K562 (cell line): ENCODE results near the gene IL1RN. TPM values are rescaled to one million over a fixed set of nuclear protein-coding genes. Genes with fewer than 3 reads are reported as not detected.

Experiments used
- ATAC-seq: fragments of 200-7000 bp; cut with Tn5 transposase; 3 replicates; pipeline ENCODE4 v1.9.1; 2020; ENCODE audit warnings: moderate library complexity
- BruUV-seq: library from RNA; stranded (reverse); fragments of 400-500 nt; replicated peaks from 2 replicates; lab custom pipeline; 2021; lab: Mats Ljungman, UMichigan
- CTCF ChIA-PET: fragments of 300-600 bp; formaldehyde crosslinking; extraction: SDS; loops from one replicate; lab custom pipeline; 2021; ENCODE audit warnings: low intra/inter-chr PET ratio; lab: Yijun Ruan, JAX
- POLR2A ChIA-PET: fragments of 300-600, 350-650 bp; sonication (Branson Sonifier 250); formaldehyde crosslinking; extraction: SDS; loops from one replicate; lab custom pipeline; 2021; ENCODE audit warnings: antibody characterized with exemption, inconsistent platforms; lab: Yijun Ruan, JAX
- DNase-seq, 4 experiments: peaks; one replicate each; pipeline versions ENCODE4 v3.0.0 to v3.0.0-alpha.2; 2011 to 2018; ENCODE audit warnings: low spot score in 3 of 4, mixed read lengths in 3 of 4; ENCODE audit errors: extremely low read depth in 1 of 4
- FAIRE-seq: peaks from 2 replicates; lab custom pipeline; 2011; peaks lifted over from hg19 to GRCh38; lab: Jason Lieb, UNC
- H2AFZ ChIP-seq: 2 replicates; pipeline ENCODE4 v1.6.0; 2011; ENCODE audit warnings: low read depth, low read length, control low read depth, inconsistent platforms
- H3K27ac ChIP-seq: fragments of 200-600 bp; 3 replicates; pipeline ENCODE4 v1.8.0; 2011; ENCODE audit warnings: low read depth, mild to moderate bottlenecking, control low read depth, inconsistent platforms, low read length, moderate library complexity, mixed read lengths; ENCODE audit errors: extremely low read depth
- H3K27me3 ChIP-seq, 2 experiments: fragments of 300-600 bp in 1 of 2; 2 replicates in 1 of 2; 3 replicates in 1 of 2; pipeline versions ENCODE4 v1.6.0 to v1.8.0; 2011; ENCODE audit warnings: inconsistent platforms in 2 of 2, low read length in 2 of 2, mild to moderate bottlenecking in 1 of 2, mixed read lengths in 1 of 2, moderate library complexity in 1 of 2; ENCODE audit not compliant: control insufficient read depth in 2 of 2, insufficient read depth in 2 of 2
- H3K36me3 ChIP-seq: fragments of 300-600 bp; 3 replicates; pipeline ENCODE4 v1.8.0; 2011; ENCODE audit warnings: mild to moderate bottlenecking, low read length, inconsistent platforms; ENCODE audit not compliant: control insufficient read depth, insufficient read depth
- H3K4me1 ChIP-seq, 2 experiments: fragments of 200-600 bp in 1 of 2; replicated peaks in 1 of 2; 2 replicates in 1 of 2; 3 replicates in 1 of 2; pipeline versions ENCODE4 v1.5.1 to v1.8.0; 2011; ENCODE audit warnings: inconsistent platforms in 2 of 2, low read length in 2 of 2, mild to moderate bottlenecking in 1 of 2, mixed read lengths in 1 of 2, moderate library complexity in 1 of 2; ENCODE audit not compliant: control insufficient read depth in 2 of 2, insufficient read depth in 2 of 2
- H3K4me2 ChIP-seq: 2 replicates; pipeline ENCODE4 v1.6.1; 2011; ENCODE audit warnings: low read length, control low read depth, inconsistent platforms, mixed read lengths; ENCODE audit not compliant: insufficient read depth
- H3K4me3 ChIP-seq: fragments of 200-600 bp; sonication (generic), shearing (Covaris generic); 2 replicates; pipeline ENCODE4 v1.5.1; 2016; ENCODE audit warnings: control low read depth, inconsistent platforms
- H3K79me2 ChIP-seq: fragments of 200-600 bp; 3 replicates; pipeline ENCODE4 v1.8.0; 2011; ENCODE audit warnings: low read length, inconsistent platforms; ENCODE audit not compliant: control insufficient read depth, insufficient read depth
- H3K9ac ChIP-seq, 2 experiments: 2 replicates each; pipeline versions ENCODE4 v1.6.0 to v1.6.1; 2011; ENCODE audit warnings: low read depth in 2 of 2, low read length in 2 of 2, control low read depth in 1 of 2, inconsistent platforms in 1 of 2, mild to moderate bottlenecking in 1 of 2, mixed read lengths in 1 of 2; ENCODE audit not compliant: insufficient read depth in 1 of 2
- H3K9me1 ChIP-seq: one replicate; pipeline ENCODE4 v1.6.0; 2011; ENCODE audit warnings: inconsistent platforms, mild to moderate bottlenecking, low read length, moderate library complexity; ENCODE audit not compliant: control insufficient read depth, insufficient read depth
- H3K9me3 ChIP-seq: replicated peaks from 2 replicates; pipeline ENCODE4 v1.5.1; 2011; ENCODE audit warnings: low read depth, low read length, inconsistent platforms; ENCODE audit not compliant: control insufficient read depth, insufficient read depth
- H4K20me1 ChIP-seq: replicated peaks from 2 replicates; pipeline ENCODE4 v1.6.1; 2011; ENCODE audit warnings: low read length, inconsistent platforms, mixed read lengths; ENCODE audit not compliant: control insufficient read depth, insufficient read depth
- CUX1 ChIP-seq: fragments of 200-800 bp; sonication (Bioruptor generic); IDR thresholded peaks from 2 replicates; pipeline ENCODE4 v1.6.1; 2016; ENCODE audit warnings: missing genetic modification characterization, missing compliant biosample characterization
- DACH1 ChIP-seq: fragments of 450-650 bp; IDR thresholded peaks from 2 replicates; pipeline ENCODE4 v1.6.1; 2018; ENCODE audit not compliant: partially characterized antibody
- EHMT2 ChIP-seq: fragments of 450-650 bp; IDR thresholded peaks from 2 replicates; pipeline ENCODE4 v1.6.1; 2018; ENCODE audit warnings: antibody characterized with exemption
- ELK1 ChIP-seq: sonication (generic); formaldehyde crosslinking; IDR thresholded peaks from 2 replicates; pipeline ENCODE4 v1.8.1; 2022; ENCODE audit warnings: missing genetic modification reagents
- FOXA3 ChIP-seq, 2 experiments: fragments of 450-650 bp in 1 of 2; sonication (generic) in 1 of 2; formaldehyde crosslinking; IDR thresholded peaks in 1 of 2; conservative IDR thresholded peaks in 1 of 2; 2 replicates each; pipeline versions ENCODE4 v1.4.0 to v1.8.0; 2020 to 2022; ENCODE audit warnings: mild to moderate bottlenecking in 2 of 2, missing genetic modification reagents in 1 of 2
- NRF1 ChIP-seq, 2 experiments: fragments of 450-650 bp; IDR thresholded peaks in 1 of 2; conservative IDR thresholded peaks in 1 of 2; 2 replicates each; pipeline ENCODE4 v1.6.1; 2014; ENCODE audit warnings: mild to moderate bottlenecking in 2 of 2
- SIRT6 ChIP-seq: IDR thresholded peaks from one replicate; pipeline ENCODE4 v1.6.1; 2012; ENCODE audit warnings: low read depth, mild to moderate bottlenecking, control low read depth, inconsistent platforms, low read length, moderate library complexity
- TAF1 ChIP-seq: IDR thresholded peaks from 2 replicates; pipeline ENCODE4 v1.6.1; 2011; ENCODE audit warnings: mild to moderate bottlenecking, low read length, moderate library complexity; ENCODE audit not compliant: insufficient read depth, control insufficient read depth, severe bottlenecking; ENCODE audit errors: extremely low read depth
- THRAP3 ChIP-seq: fragments of 450-650 bp; IDR thresholded peaks from 2 replicates; pipeline ENCODE4 v1.6.1; 2016; ENCODE audit warnings: mild to moderate bottlenecking, inconsistent platforms, borderline replicate concordance
- ZBTB33 ChIP-seq: sonication (generic); formaldehyde crosslinking; IDR thresholded peaks from 2 replicates; pipeline ENCODE4 v1.8.1; 2023; ENCODE audit warnings: mild to moderate bottlenecking, missing genetic modification reagents
- ZNF699 ChIP-seq: fragments of 250-450 bp; sonication (Bioruptor Pico); IDR thresholded peaks from 2 replicates; pipeline ENCODE4 v1.8.0; 2021; ENCODE audit warnings: mild to moderate bottlenecking, moderate library complexity; ENCODE audit not compliant: insufficient replicate concordance
- WGBS: fragments of 100-300 bp; shearing (Covaris generic); methylation state at CpG from one replicate; pipeline ENCODE4 v1.1.6; 2016; ENCODE audit warnings: low coverage, mixed read lengths; ENCODE audit not compliant: insufficient coverage; ENCODE audit errors: missing lambda C conversion rate; 5-methylcytosine and 5-hydroxymethylcytosine counted together
- in situ Hi-C: fragments of 300-500 bp; cut with MboI; formaldehyde crosslinking; loops from 4 replicates; pipeline ENCODE4 v1.15.0; 2018; ENCODE audit warnings: inconsistent platforms, mixed read lengths
- intact Hi-C: fragments of 100-400 bp; cut with micrococcal nuclease; formaldehyde crosslinking; loops from 2 replicates; pipeline ENCODE4 v1.14.2; 2022
- polyA plus RNA-seq, 8 experiments: library from polyadenylated mRNA; depleted of rRNA in 4 of 8; stranded (reverse) in 5 of 8; unstranded in 3 of 8; fragments of >200 nt; fragmentation: Nextera tagmentation in 2 of 8; fragmentation: Illumina TruSeq in 1 of 8; extraction: Ambion mirVana in 2 of 8; extraction: Trizol in 1 of 8; gene quantifications; 2 replicates each; pipeline versions ENCODE4 v1.2.1 to v1.2.3, GENCODE V29; 2011 to 2014; ENCODE audit warnings: inconsistent platforms in 1 of 8, missing spikeins in 1 of 8
- total RNA-seq, 7 experiments: library from RNA; depleted of rRNA in 6 of 7; stranded (reverse); fragments of >200 nt in 6 of 7; fragmentation: Illumina TruSeq in 2 of 7; extraction: Trizol in 2 of 7; gene quantifications; 2 replicates each; pipeline versions ENCODE4 v1.2.1 to v1.2.3, GENCODE V29; 2011 to 2021; ENCODE audit warnings: low replicate concordance in 1 of 7
- TF ChIP-seq, protein P1 (sequence below): fragments of 200-800 bp; sonication (Bioruptor generic); IDR thresholded peaks from 2 replicates; pipeline ENCODE4 v1.6.1; 2017; ENCODE audit warnings: missing genetic modification characterization, missing compliant biosample characterization

The IL1RN gene
- total and polyA plus RNA-seq, 9 of the 15 experiments (the other 6 are each of a cell fraction or from before 2014, with no cell fraction given) = 0.13 TPM; not detected in 8

DNA sequence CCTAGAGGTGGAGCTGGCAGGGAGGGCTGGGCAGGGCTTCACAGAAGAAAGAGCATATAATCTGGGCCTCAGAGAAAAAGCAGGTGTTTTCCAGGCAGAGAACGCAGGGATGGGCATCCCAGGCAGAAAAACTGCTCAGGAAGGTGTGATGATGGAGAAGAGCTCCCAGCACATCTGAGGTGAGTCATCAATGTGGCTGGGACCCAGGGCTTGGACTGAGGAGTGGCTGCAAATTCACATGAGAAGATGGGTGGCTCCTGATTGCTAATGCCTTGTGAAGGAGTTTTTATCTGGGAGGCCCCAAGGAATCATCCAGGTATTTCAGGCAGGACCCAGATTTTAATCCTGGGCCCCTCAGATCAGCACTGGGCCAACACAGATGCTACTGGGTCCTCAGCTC, 49.5 kb upstream of the IL1RN start:
- Histone ChIP-seq H3K9ac (no peak overlapping the region), H3K27me3 (peaks cover 15% of the 10 kb centered on the region in 2 experiments; a peak in 4 of 5 replicates), H3K9me1 (no peaks in the 10 kb centered on the region), H4K20me1 (no peaks in the 10 kb centered on the region; the same call in 1 of the 2 replicates), H3K79me2 (no peaks in the 10 kb centered on the region), H2AFZ (no peak overlapping the region), H3K4me3 (no peak overlapping the region), H3K4me1 (no peaks in the 10 kb centered on the region), H3K9me3 (no peaks in the 10 kb centered on the region), H3K36me3 (no peaks in the 10 kb centered on the region), H3K4me2 (no peak overlapping the region), H3K27ac (no peak overlapping the region)
- ChIA-PET POLR2A (interaction anchor here (0.5 to 1.1 kb wide), 5 partner anchors 11 to 119 kb away, joined by 3 read pairs; no protein-coding TSS in a partner anchor), CTCF (no interaction called here)
- DNase-seq (no peak), FAIRE-seq (no peak), ATAC-seq (no peak)
- in situ Hi-C loops (no loop called here), intact Hi-C loops (no loop called here)
- 0% methylated on average over 1 of the region's 1 CpG for WGBS
- no TSS peak for BruUV-seq
- no peak for TF ChIP-seq DACH1
- no peak for TF ChIP-seq ZBTB33 (CRISPR knock-in tag)
- no peak for TF ChIP-seq CUX1 (CRISPR knock-in tag)
- TF ChIP-seq, protein P1, sequence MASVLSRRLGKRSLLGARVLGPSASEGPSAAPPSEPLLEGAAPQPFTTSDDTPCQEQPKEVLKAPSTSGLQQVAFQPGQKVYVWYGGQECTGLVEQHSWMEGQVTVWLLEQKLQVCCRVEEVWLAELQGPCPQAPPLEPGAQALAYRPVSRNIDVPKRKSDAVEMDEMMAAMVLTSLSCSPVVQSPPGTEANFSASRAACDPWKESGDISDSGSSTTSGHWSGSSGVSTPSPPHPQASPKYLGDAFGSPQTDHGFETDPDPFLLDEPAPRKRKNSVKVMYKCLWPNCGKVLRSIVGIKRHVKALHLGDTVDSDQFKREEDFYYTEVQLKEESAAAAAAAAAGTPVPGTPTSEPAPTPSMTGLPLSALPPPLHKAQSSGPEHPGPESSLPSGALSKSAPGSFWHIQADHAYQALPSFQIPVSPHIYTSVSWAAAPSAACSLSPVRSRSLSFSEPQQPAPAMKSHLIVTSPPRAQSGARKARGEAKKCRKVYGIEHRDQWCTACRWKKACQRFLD (CRISPR knock-in tag) = no peak
- TF ChIP-seq SIRT6 = no peak
- no peak for TF ChIP-seq NRF1 (conservative IDR thresholded peaks at IDR 0.05 in 1 of 2, IDR thresholded peaks at IDR 0.05 in 1 of 2)
- TF ChIP-seq FOXA3 (CRISPR knock-in tag; conservative IDR thresholded peaks at IDR 0.05 in 1 of 2, IDR thresholded peaks at IDR 0.05 in 1 of 2) = no peak
- no peak for TF ChIP-seq THRAP3
- TF ChIP-seq ELK1 (CRISPR knock-in tag) = no peak
- no peak for TF ChIP-seq TAF1
- TF ChIP-seq EHMT2 = no peak
- TF ChIP-seq ZNF699 (CRISPR knock-in tag) = no peak
